Heart left ventricle (tissue), 16 donors: ENCODE data around the gene FLRT1. TPM values are rescaled to one million over a fixed set of nuclear protein-coding genes. Genes with fewer than 3 reads are reported as not detected.

Experiments used
- ATAC-seq, 4 donors: fragments of 200-7000 bp; cut with Tn5 transposase; one replicate each; pipeline ENCODE4 v1.9.1; 2020 to 2022; ENCODE audit warnings: moderate library complexity in 4 of 4, mild to moderate bottlenecking in 3 of 4, moderate number of reproducible peaks in 1 of 4
- DNase-seq, 5 donors: peaks; one replicate each; pipeline ENCODE4 v3.0.0-alpha.2; 2020
- H3K27ac ChIP-seq, 12 donors: fragments of 200-600 bp; sonication (generic) in 4 of 12; one replicate each; pipeline versions ENCODE4 v1.5.0 to v1.8.0; 2016 to 2022; ENCODE audit warnings: mild to moderate bottlenecking in 2 of 12
- H3K27me3 ChIP-seq, 9 donors: fragments of 200-600 bp; sonication (generic) in 2 of 9; one replicate each; pipeline versions ENCODE4 v1.5.1 to v1.8.0; 2016 to 2022; ENCODE audit warnings: mild to moderate bottlenecking in 3 of 9
- H3K36me3 ChIP-seq, 9 donors: fragments of 200-600 bp; sonication (generic) in 2 of 9; one replicate each; pipeline versions ENCODE4 v1.5.0 to v1.8.0; 2018 to 2022; ENCODE audit warnings: mild to moderate bottlenecking in 2 of 9
- H3K4me1 ChIP-seq, 12 donors: fragments of 200-600 bp; sonication (generic) in 4 of 12; one replicate each; pipeline versions ENCODE4 v1.5.0 to v1.8.0; 2016 to 2022; ENCODE audit warnings: mild to moderate bottlenecking in 3 of 12
- H3K4me3 ChIP-seq, 12 donors: fragments of 200-600 bp; sonication (generic) in 4 of 12; one replicate each; pipeline versions ENCODE4 v1.5.0 to v1.8.0; 2017 to 2022; ENCODE audit warnings: mild to moderate bottlenecking in 9 of 12, moderate library complexity in 4 of 12
- H3K9me3 ChIP-seq, 12 donors: fragments of 200-600 bp; sonication (generic) in 4 of 12; one replicate each; pipeline versions ENCODE4 v1.5.0 to v1.8.0; 2016 to 2022; ENCODE audit warnings: mild to moderate bottlenecking in 1 of 12
- CTCF ChIP-seq, 12 donors: fragments of 200-600 bp; sonication (generic) in 4 of 12; IDR thresholded peaks; one replicate each; pipeline versions ENCODE4 v1.5.0 to v1.8.0; 2018 to 2022; ENCODE audit warnings: antibody characterized with exemption in 12 of 12, mild to moderate bottlenecking in 5 of 12
- POLR2A ChIP-seq, 2 donors: fragments of 450-650 bp; IDR thresholded peaks; one replicate each; pipeline ENCODE4 v1.6.1; 2017; ENCODE audit warnings: antibody characterized with exemption in 2 of 2, mild to moderate bottlenecking in 2 of 2, moderate library complexity in 2 of 2
- WGBS, 4 donors: extraction: QIAGEN DNeasy Blood & Tissue Kit in 2 of 4; methylation state at CpG; one replicate each; pipeline versions ENCODE4 v1.1.5 to v1.1.7; 2013 to 2018; 5-methylcytosine and 5-hydroxymethylcytosine counted together
- intact Hi-C, 10 donors: fragments of 100-400 bp; cut with DNase I; formaldehyde crosslinking; loops; one replicate each; pipeline versions ENCODE4 v1.11.1 to v1.14.2; 2022
- polyA plus RNA-seq, 2 donors: library from polyadenylated mRNA; stranded (reverse); fragments of 200-250 nt; gene quantifications; one replicate each; pipeline ENCODE4 v1.2.3, GENCODE V29; 2013
- total RNA-seq, 9 donors: library from RNA; depleted of rRNA in 2 of 9; stranded (reverse); fragments of >200 nt in 2 of 9; fragmentation: NEBNext Ultra II Directional in 3 of 9; extraction: Animal tissue kit (Norgen Biotek cat#: 25700) in 3 of 9; gene quantifications; one replicate each; pipeline versions ENCODE4 v1.1.0 to v1.2.4, GENCODE V29; 2016 to 2023
- donor health status: ischemic (EF 13 %, LVEDD 7.1; RV severe dilation, severe dysfunction).
- donor health status: healthy with polysubstance abuse.
- donor health status: DM: no; HTN: yes; CAD: no.
- donor health status: DM: no; HTN: no; CAD: no.
- donor health status: ischemic (EF 25% LVEDD 6.9; RV normal size, moderate dysfunction).
- donor health status: ischemic (EF 25% LVEDD 5.7; RV mildly dilated, moderate dysfunction).
- donor health status: healthy.
- donor health status: DM: yes; HTN: yes; CAD: no.
- donor health status: ischemic (EF 35%, LVEDD 5.7; RV mildly dilated, moderate dysfunction).
- donor health status: nonischemic (EF 11% LVEDD 7.7; RV severe dilation, severe dysfunction).
- donor health status: DM: yes; HTN: yes; CAD: no.
- donor health status: PGD.
- donor health status: ischemic (EF 29% LVEDD 5.4; RV normal size, mild dysfunction).
- donor health status: nonischemic (EF 23%, LVEDD 6.1; RV moderate dilation, normal function).

FLRT1 gene
- total and polyA plus RNA-seq, 11 donors: 0.20 to 1.4 (median 0.37) TPM

GRCh38 chr11:64068705-64069400, 33.1 kb downstream of the FLRT1 start:
- no peak for TF ChIP-seq CTCF (IDR thresholded peaks at IDR 0.05)
- no peak for TF ChIP-seq POLR2A (IDR thresholded peaks at IDR 0.05)
- H3K4me1 ChIP-seq: peaks cover 0 to 41% (median 4%) of the 10 kb centered on the region in 12 donors

GRCh38 chr11:64069401-64070313, 33.9 kb downstream of the FLRT1 start:
- Histone ChIP-seq H3K27me3 (no peaks in the 10 kb centered on the region), H3K36me3 (no peaks in the 10 kb centered on the region), H3K9me3 (no peaks in the 10 kb centered on the region), H3K4me3 (no peak overlapping the region), H3K4me1 (peaks cover 0 to 46% (median 5%) of the 10 kb centered on the region in 12 donors), H3K27ac (no peak overlapping the region)
- ATAC-seq: peak in 2 of 4 donors; percentile 7 to 9
- TF ChIP-seq CTCF (IDR thresholded peaks at IDR 0.05) (no peak), POLR2A (IDR thresholded peaks at IDR 0.05) (no peak)
- DNase-seq: no peak
- WGBS, 4 donors: 60 to 80% (median 63%) methylated on average over 17 to 23 of the region's 23 CpGs
- intact Hi-C loops: no loop called here

More at GRCh38 chr11:64068705-64069400, 33.1 kb downstream of the FLRT1 start:
- intact Hi-C loops: no loop called here
- no peaks in the 10 kb centered on the region for H3K27me3 ChIP-seq
- WGBS, 4 donors: 80 to 89% (median 85%) methylated on average over 14 to 20 of the region's 20 CpGs
- ATAC-seq (no peak), DNase-seq (no peak)
- no peak overlapping the region for H3K4me3 ChIP-seq
- no peaks in the 10 kb centered on the region for H3K36me3 ChIP-seq
- H3K9me3 ChIP-seq: no peaks in the 10 kb centered on the region
- no peak overlapping the region for H3K27ac ChIP-seq

GRCh38 chr11:64070314-64070681, 34.6 kb downstream of the FLRT1 start:
- ATAC-seq: no peak
- Histone ChIP-seq H3K4me1 (peaks cover 0 to 49% (median 5%) of the 10 kb centered on the region in 12 donors), H3K4me3 (no peak overlapping the region), H3K27me3 (no peaks in the 10 kb centered on the region), H3K9me3 (no peaks in the 10 kb centered on the region), H3K27ac (no peak overlapping the region), H3K36me3 (no peaks in the 10 kb centered on the region)
- WGBS, 4 donors: 73 to 83% (median 80%) methylated on average over 12 of the region's 12 CpGs
- TF ChIP-seq POLR2A (IDR thresholded peaks at IDR 0.05) (no peak), CTCF (IDR thresholded peaks at IDR 0.05) (no peak)
- intact Hi-C loops: no loop called here
- no peak for DNase-seq

- TF ChIP-seq CTCF (IDR thresholded peaks at IDR 0.05) (no peak), POLR2A (IDR thresholded peaks at IDR 0.05) (no peak)
- Histone ChIP-seq H3K36me3 (no peaks in the 10 kb centered on the region), H3K4me3 (no peak overlapping the region), H3K4me1 (peaks cover 0 to 65% (median 6%) of the 10 kb centered on the region in 12 donors), H3K9me3 (no peaks in the 10 kb centered on the region), H3K27ac (no peak overlapping the region), H3K27me3 (no peaks in the 10 kb centered on the region)
- DNase-seq (no peak), ATAC-seq (no peak)
- 89 to 93% (median 90%) methylated on average over 20 of the region's 20 CpGs for WGBS, 4 donors
- intact Hi-C loops: no loop called here
These were observed 36.1 kb downstream of the FLRT1 start for GRCh38 chr11:64071849-64072248.
